Gastroesophageal sphincter (tissue), 3 donors: ENCODE measurements around the gene ACOT11.

Experiments used
- POLR2A ChIP-seq, 2 donors: fragments of 450-650 bp; IDR thresholded peaks; one replicate each; pipeline ENCODE4 v1.6.1; 2017; ENCODE audit warnings: antibody characterized with exemption in 2 of 2, mild to moderate bottlenecking in 2 of 2, moderate library complexity in 1 of 2
- POLR2AphosphoS5 ChIP-seq: sonication (generic); formaldehyde crosslinking; IDR thresholded peaks from one replicate; pipeline ENCODE4 v1.6.1; 2017; ENCODE audit warnings: antibody characterized with exemption
- TF ChIP-seq, protein P1 (sequence below), 4 experiments: fragments of 200-600 bp in 2 of 4; fragments of 450-650 bp in 2 of 4; sonication (generic) in 1 of 4; IDR thresholded peaks; one replicate each; pipeline ENCODE4 v1.5.1; 2017 to 2019; ENCODE audit warnings: antibody characterized with exemption in 4 of 4, mild to moderate bottlenecking in 2 of 4, moderate library complexity in 2 of 4

- TF ChIP-seq POLR2A (IDR thresholded peaks at IDR 0.05) (no peak), POLR2AphosphoS5 (no peak)
- TF ChIP-seq, protein P1, sequence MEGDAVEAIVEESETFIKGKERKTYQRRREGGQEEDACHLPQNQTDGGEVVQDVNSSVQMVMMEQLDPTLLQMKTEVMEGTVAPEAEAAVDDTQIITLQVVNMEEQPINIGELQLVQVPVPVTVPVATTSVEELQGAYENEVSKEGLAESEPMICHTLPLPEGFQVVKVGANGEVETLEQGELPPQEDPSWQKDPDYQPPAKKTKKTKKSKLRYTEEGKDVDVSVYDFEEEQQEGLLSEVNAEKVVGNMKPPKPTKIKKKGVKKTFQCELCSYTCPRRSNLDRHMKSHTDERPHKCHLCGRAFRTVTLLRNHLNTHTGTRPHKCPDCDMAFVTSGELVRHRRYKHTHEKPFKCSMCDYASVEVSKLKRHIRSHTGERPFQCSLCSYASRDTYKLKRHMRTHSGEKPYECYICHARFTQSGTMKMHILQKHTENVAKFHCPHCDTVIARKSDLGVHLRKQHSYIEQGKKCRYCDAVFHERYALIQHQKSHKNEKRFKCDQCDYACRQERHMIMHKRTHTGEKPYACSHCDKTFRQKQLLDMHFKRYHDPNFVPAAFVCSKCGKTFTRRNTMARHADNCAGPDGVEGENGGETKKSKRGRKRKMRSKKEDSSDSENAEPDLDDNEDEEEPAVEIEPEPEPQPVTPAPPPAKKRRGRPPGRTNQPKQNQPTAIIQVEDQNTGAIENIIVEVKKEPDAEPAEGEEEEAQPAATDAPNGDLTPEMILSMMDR (IDR thresholded peaks at IDR 0.05) = no peak
Measured at GRCh38 chr1:54652168-54652567, 104.1 kb downstream of the ACOT11 start.
